Duodenal mucosa (tissue), 2 donors: Measurements from ENCODE around the gene MEGF9.

Source experiments
- H3K27ac ChIP-seq: one replicate; pipeline ENCODE4 v1.7.0; 2013; ENCODE audit warnings: low read depth, low read length
- H3K27me3 ChIP-seq, 2 donors: one replicate each; pipeline ENCODE4 v1.7.0; 2013; ENCODE audit warnings: low read length in 2 of 2, control low read depth in 1 of 2; ENCODE audit not compliant: insufficient read depth in 2 of 2, control insufficient read depth in 1 of 2
- H3K36me3 ChIP-seq, 2 donors: one replicate each; pipeline ENCODE4 v1.7.0; 2013; ENCODE audit warnings: low read length in 2 of 2, control low read depth in 1 of 2; ENCODE audit not compliant: insufficient read depth in 2 of 2, control insufficient read depth in 1 of 2
- H3K4me1 ChIP-seq, 2 donors: one replicate each; pipeline ENCODE4 v1.7.0; 2013; ENCODE audit warnings: low read length in 2 of 2, control low read depth in 1 of 2; ENCODE audit not compliant: insufficient read depth in 2 of 2, control insufficient read depth in 1 of 2
- H3K4me3 ChIP-seq, 2 donors: one replicate each; pipeline ENCODE4 v1.7.0; 2013; ENCODE audit warnings: low read length in 2 of 2, low read depth in 1 of 2
- H3K9ac ChIP-seq, 2 donors: one replicate each; pipeline ENCODE4 v1.7.0; 2013; ENCODE audit warnings: low read length in 2 of 2, low read depth in 1 of 2
- H3K9me3 ChIP-seq, 2 donors: one replicate each; pipeline ENCODE4 v1.7.0; 2013; ENCODE audit warnings: low read length in 2 of 2, control low read depth in 1 of 2; ENCODE audit not compliant: control insufficient read depth in 1 of 2

MEGF9 gene

DNA sequence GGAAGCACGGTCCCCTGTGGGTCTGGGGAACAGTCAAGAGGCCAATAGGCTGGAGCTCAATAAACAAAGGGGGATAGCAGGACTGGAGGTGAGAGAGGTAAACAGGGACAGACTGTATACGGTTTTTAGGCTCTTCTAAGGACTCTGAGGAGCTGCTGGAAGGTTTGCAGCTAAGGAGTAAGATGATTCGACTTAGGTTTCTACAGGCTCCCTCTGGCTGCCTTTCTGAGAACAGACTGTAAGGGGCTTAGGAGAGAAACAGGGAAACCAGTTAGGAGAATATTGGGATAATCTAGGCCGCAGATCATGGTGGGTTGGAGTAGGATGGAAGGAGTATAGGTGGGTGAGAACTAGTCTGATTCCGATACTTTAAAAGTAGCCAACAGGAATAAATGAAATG, 144.7 kb downstream of the MEGF9 start:
- no peaks in the 10 kb centered on the region for H3K4me1 ChIP-seq
- no peak overlapping the region for H3K9ac ChIP-seq
- H3K36me3 ChIP-seq = peaks cover 19 to 67% of the 10 kb centered on the region in 2 donors
- H3K27ac ChIP-seq = no peak overlapping the region
- H3K4me3 ChIP-seq = no peak overlapping the region
- no peaks in the 10 kb centered on the region for H3K27me3 ChIP-seq
- no peaks in the 10 kb centered on the region for H3K9me3 ChIP-seq

DNA sequence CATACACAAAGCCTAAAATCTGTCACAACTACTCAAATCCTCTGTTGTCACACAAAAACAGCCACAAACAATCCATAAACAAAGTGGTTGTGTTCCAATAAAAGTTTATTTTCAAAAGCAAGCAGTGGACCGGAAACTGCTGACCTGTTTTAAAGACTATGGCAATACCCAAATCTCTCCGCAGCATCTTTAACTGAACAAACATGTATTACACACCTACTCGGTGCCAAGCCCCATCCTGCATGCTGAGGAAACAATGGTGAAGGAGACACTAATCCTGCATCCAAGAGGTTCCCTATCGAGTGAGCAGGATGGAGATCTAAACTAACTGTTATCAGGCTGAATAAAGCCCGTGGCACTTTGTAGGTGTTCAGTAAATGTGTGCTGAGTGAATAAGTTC, 145.5 kb downstream of the MEGF9 start:
- Histone ChIP-seq H3K27ac (no peak overlapping the region), H3K36me3 (peaks cover 19 to 69% of the 10 kb centered on the region in 2 donors), H3K27me3 (no peaks in the 10 kb centered on the region), H3K4me1 (no peaks in the 10 kb centered on the region), H3K9me3 (no peaks in the 10 kb centered on the region), H3K4me3 (no peak overlapping the region), H3K9ac (no peak overlapping the region)

DNA sequence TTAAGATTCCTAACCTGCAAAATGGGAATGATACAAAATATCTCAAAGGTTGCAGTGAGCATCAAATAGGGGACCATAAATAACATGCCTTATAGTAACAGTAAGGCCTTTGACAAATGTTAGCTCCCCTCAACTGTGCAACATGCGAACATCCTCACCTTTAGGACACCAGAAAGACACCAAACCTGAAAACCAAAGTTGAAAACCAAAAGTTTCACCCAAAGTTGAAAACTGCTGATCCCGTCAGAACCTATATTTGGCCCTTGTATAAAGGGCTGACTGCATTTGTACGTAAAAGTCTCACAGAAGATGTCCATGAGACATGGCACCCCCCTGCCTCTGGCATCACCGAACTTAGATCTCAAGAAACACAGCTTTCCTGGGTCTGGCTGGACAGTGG, 146.4 kb downstream of the MEGF9 start:
- Histone ChIP-seq H3K9ac (no peak overlapping the region), H3K27ac (no peak overlapping the region), H3K4me1 (peaks cover 0 to 4% of the 10 kb centered on the region in 2 donors), H3K4me3 (no peak overlapping the region), H3K36me3 (peaks cover 24 to 77% of the 10 kb centered on the region in 2 donors), H3K27me3 (no peaks in the 10 kb centered on the region), H3K9me3 (no peaks in the 10 kb centered on the region)

DNA sequence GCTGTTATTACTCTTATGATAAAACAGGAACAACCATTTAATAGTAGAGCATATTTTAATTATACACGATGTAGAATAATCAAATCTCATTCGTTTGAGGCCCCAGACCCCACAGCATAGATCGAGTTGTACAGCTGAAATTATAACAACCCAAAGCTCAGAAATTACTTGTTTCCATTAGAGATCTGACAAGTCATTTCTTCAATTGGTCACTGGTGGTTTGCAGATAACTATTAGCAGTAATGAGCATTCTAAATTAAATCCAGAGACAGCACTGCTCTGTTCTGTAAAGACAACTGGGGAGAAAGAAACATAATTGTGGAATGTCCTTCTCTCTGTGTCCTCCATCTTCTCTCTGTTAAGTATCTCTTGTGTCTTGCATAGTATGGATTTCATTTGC, 147.2 kb downstream of the MEGF9 start:
- Histone ChIP-seq H3K27me3 (no peaks in the 10 kb centered on the region), H3K9ac (no peak overlapping the region), H3K4me1 (peaks cover 0 to 4% of the 10 kb centered on the region in 2 donors), H3K36me3 (peaks cover 24 to 81% of the 10 kb centered on the region in 2 donors), H3K27ac (no peak overlapping the region), H3K9me3 (no peaks in the 10 kb centered on the region), H3K4me3 (no peak overlapping the region)

DNA sequence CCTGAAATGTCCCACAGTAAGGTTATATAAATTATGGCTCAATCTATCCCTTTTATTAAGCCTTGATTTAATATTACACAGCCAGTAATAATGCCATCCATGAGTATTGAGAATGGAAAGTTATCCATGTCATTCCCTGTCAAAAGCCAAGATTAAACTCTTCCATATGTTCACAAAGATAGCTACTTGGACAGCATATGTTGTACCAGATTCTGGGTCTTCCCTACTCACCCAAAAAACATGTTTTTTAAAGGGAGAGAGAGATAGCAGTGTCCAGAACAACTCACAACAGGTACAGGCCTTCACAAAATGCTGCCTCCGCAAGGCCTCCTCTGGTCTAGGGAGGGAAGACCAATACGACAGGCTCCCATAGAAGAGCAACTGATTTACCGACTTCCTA, 149.7 kb downstream of the MEGF9 start:
- no peaks in the 10 kb centered on the region for H3K9me3 ChIP-seq
- peaks cover 15 to 68% of the 10 kb centered on the region in 2 donors for H3K36me3 ChIP-seq
- H3K4me1 ChIP-seq = peaks cover 0 to 4% of the 10 kb centered on the region in 2 donors
- H3K4me3 ChIP-seq = no peak overlapping the region
- H3K9ac ChIP-seq = no peak overlapping the region
- H3K27me3 ChIP-seq = no peaks in the 10 kb centered on the region
- no peak overlapping the region for H3K27ac ChIP-seq

GRCh38 chr9:120562861-120563443, 151.3 kb downstream of the MEGF9 start:
- no peak overlapping the region for H3K27ac ChIP-seq
- no peaks in the 10 kb centered on the region for H3K9me3 ChIP-seq
- no peaks in the 10 kb centered on the region for H3K27me3 ChIP-seq
- no peak overlapping the region for H3K4me3 ChIP-seq
- H3K9ac ChIP-seq = no peak overlapping the region
- H3K36me3 ChIP-seq = peaks cover 15 to 55% of the 10 kb centered on the region in 2 donors
- H3K4me1 ChIP-seq = peaks cover 0 to 4% of the 10 kb centered on the region in 2 donors

GRCh38 chr9:120561709-120562108, 152.6 kb downstream of the MEGF9 start:
- Histone ChIP-seq H3K27me3 (no peaks in the 10 kb centered on the region), H3K36me3 (peaks cover 10 to 42% of the 10 kb centered on the region in 2 donors)

GRCh38 chr9:120559546-120559945, 154.7 kb downstream of the MEGF9 start:
- Histone ChIP-seq H3K4me1 (peaks cover 0 to 4% of the 10 kb centered on the region in 2 donors), H3K9ac (no peak overlapping the region), H3K9me3 (no peaks in the 10 kb centered on the region), H3K27me3 (no peaks in the 10 kb centered on the region), H3K4me3 (no peak overlapping the region), H3K36me3 (peaks cover 5 to 27% of the 10 kb centered on the region in 2 donors), H3K27ac (no peak overlapping the region)

More at GRCh38 chr9:120561709-120562108, 152.6 kb downstream of the MEGF9 start:
- H3K9me3 ChIP-seq = no peaks in the 10 kb centered on the region
- no peak overlapping the region for H3K27ac ChIP-seq
- H3K9ac ChIP-seq = no peak overlapping the region
- H3K4me3 ChIP-seq = no peak overlapping the region
- peaks cover 0 to 4% of the 10 kb centered on the region in 2 donors for H3K4me1 ChIP-seq

GRCh38 chr9:120558454-120558853, 155.8 kb downstream of the MEGF9 start:
- Histone ChIP-seq H3K36me3 (peaks cover 4 to 27% of the 10 kb centered on the region in 2 donors), H3K27ac (no peak overlapping the region), H3K9ac (no peak overlapping the region)

DNA sequence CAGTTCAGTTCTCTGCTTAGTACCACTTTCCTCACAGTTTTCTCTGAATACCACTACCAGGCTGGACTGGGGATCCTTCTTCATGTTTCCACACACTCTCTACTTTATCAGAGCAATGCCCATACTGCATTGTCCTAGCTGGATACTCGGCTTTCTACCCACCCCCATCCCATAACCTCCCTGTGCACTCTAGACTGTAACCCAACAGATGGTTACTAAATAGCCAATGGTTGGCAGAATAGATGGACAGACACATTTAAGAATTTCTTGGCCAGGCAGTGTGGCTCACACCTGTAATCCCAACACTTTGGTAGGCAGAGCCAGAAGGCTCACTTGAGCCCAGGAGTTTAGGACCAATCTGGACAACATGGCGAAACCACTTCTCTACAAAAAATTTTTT, 157.1 kb downstream of the MEGF9 start:
- Histone ChIP-seq H3K27ac (no peak overlapping the region), H3K4me1 (no peaks in the 10 kb centered on the region), H3K9me3 (no peaks in the 10 kb centered on the region), H3K9ac (no peak overlapping the region), H3K36me3 (peaks cover 0 to 19% of the 10 kb centered on the region in 2 donors), H3K27me3 (no peaks in the 10 kb centered on the region), H3K4me3 (no peak overlapping the region)

More at GRCh38 chr9:120558454-120558853, 155.8 kb downstream of the MEGF9 start:
- Histone ChIP-seq H3K9me3 (no peaks in the 10 kb centered on the region), H3K4me3 (no peak overlapping the region), H3K4me1 (peaks cover 0 to 4% of the 10 kb centered on the region in 2 donors), H3K27me3 (no peaks in the 10 kb centered on the region)
